ENCODE results near the gene LRSAM1.

LRSAM1 gene

GRCh38 chr9:127519301-127520166 lies 68.2 kb downstream of the LRSAM1 start:
- no peak for DNase-seq

DNA sequence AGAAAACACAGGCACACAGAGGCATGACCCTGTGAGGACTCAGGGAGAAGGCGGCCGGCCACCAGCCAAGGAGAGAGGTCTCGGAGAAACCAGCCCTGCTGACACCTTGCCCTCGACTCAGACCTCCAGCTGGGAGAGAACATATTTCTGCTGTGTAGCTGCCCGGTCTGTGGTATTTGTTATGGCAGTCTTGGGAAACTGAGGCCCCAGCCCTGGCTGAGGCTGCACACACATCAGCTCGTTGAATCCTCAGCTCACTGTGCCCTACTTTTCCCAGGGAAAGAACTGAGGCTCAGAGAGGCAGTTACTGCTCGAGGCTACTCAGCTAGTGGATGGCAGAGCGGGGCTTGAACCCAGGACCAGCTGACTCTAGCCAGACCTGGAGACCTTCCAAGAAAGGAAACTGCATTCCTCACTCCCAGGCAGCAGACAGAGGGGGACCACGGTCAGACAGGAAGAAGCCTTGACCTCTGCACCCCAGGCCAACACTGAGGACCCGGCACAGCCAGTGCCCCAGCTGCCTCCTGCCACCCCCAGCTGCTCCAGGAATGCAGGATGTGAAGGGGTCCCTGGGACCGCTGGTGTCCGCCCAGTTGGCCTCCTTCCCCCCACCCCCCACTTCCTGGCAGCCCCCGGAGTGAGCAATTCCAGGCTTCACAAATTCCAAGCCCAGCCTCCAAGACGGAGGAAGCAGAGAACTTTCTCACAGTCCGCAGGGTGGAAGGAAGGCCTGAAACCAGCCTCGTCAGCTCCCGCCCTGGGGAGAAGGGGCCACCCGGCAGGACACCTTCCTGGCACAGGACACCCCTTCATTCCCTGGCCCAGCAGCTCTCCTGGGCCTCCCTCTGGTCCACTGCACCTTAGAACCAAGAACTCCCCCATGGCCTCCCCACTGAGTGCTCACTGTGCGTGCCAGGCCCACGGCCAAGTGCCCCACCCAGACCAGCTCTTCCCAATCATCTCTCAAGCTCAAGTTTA lies 69.9 kb downstream of the LRSAM1 start:
- DNase-seq = no peak

GRCh38 chr9:127521919-127522304 lies 70.6 kb downstream of the LRSAM1 start:
- no peak for DNase-seq

GRCh38 chr9:127522727-127523126 lies 71.4 kb downstream of the LRSAM1 start:
- no peak for DNase-seq

GRCh38 chr9:127523312-127523851 lies 72.1 kb downstream of the LRSAM1 start:
- DNase-seq = no peak

- no peak for DNase-seq
These were observed 73.1 kb downstream of the LRSAM1 start for GRCh38 chr9:127524373-127524772.

DNA sequence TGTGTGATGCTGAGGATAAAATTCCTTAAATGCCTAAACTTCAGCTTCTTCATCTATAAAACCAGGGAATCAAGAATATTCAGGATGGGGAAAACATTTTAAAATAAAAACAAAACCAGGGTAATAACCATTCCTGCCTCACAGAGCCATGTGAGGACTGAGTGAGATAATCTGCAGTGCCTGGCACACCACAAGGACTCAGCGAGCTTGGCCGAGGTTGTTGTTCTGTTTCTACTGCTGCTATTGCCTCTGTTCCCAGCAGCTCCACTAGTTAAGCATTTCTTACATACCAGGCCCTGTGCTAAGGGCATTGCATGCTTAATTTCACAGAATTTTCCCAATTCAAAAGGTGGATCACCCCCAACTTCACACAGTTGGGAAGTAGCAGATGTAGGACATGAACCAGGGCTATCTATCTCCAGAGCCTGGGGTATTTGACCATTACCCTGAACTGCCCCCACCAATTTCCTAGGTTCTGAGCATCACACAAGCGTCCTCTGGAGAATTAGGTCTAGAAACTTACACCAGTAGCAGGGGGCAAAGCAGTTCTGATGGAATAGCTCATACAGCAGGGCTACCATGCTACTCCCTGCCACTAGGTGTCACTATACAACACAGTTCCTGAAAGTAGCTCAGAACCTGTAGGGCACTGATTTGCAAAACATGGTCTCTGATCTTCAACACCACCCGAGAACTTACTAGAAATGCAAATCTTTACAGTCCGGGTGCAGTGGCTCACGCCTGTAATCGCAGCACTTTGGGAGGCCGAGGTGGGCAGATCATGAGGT lies 74.3 kb downstream of the LRSAM1 start:
- DNase-seq = no peak

- no peak for DNase-seq
These were observed 75.6 kb downstream of the LRSAM1 start for GRCh38 chr9:127526655-127527559.

GRCh38 chr9:127527560-127528268 lies 76.4 kb downstream of the LRSAM1 start:
- DNase-seq = no peak

DNA sequence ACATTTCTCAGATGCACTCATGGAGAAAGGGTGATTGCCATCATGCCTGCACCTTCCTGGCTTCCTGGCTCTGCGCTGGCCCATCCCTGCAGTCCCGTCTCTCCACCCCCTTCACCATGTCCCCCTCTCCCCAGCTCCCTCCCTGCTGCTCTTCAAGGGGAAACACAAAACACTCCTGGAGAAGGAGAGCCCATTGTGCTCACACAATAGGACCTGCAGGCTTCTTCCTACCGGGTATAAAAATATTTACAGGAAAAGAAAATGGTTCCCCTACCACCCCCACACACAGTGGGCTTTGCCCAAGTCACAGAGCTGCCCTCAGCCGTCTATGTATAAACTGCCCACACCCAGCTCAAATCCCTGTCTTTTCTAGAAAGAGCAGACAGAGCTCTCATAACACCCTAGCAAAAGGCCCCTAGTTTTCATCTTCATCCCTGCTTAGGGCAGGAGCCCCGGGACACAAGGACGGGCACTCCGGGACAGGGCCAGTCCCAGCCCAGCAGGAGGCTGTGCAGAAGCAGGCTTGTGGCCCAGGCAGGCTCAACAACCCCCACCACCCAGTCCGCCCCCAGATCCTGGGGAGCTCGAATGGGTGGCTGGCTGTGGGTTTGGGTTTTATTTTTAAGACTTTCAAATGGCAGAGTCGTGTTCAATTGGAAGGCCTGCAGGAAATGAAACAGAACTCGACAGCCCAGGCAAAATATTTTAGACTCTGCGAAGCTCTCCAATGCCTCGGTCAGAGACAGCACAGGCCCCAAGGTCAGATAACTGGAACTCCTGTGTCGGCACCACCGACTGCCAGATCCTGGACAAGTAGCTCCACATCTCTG lies 77.3 kb downstream of the LRSAM1 start:
- no peak for DNase-seq

GRCh38 chr9:127529671-127530070 lies 78.4 kb downstream of the LRSAM1 start:
- DNase-seq = no peak

- DNase-seq = no peak
These were observed 79.1 kb downstream of the LRSAM1 start for GRCh38 chr9:127530206-127530941.

GRCh38 chr9:127531676-127532075 lies 80.4 kb downstream of the LRSAM1 start:
- DNase-seq = no peak

- no peak for DNase-seq
These were observed 83.1 kb downstream of the LRSAM1 start for GRCh38 chr9:127534250-127534906.

- DNase-seq = no peak
These were observed 83.6 kb downstream of the LRSAM1 start for GRCh38 chr9:127534931-127535330.

DNA sequence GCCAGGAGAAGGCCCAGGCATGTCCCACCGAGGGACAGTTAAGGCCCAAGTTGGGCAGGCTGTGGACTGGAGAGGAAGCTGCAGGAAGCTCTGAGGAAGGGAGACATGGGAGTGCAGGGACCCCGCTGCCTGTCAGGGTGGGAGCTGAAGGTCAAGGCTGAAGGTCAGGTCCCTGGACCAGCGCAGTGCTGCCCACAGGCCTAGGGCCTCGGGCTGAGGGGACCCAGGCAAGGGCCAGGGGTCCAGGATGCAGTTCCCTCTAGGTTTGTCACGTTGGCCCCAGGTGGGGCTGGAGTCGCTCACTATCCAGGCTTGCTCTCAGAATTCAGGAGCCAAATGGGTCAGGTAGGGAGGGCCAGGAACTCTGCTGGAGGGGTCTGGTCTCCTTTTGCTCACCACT lies 84.1 kb downstream of the LRSAM1 start:
- no peak for DNase-seq

DNA sequence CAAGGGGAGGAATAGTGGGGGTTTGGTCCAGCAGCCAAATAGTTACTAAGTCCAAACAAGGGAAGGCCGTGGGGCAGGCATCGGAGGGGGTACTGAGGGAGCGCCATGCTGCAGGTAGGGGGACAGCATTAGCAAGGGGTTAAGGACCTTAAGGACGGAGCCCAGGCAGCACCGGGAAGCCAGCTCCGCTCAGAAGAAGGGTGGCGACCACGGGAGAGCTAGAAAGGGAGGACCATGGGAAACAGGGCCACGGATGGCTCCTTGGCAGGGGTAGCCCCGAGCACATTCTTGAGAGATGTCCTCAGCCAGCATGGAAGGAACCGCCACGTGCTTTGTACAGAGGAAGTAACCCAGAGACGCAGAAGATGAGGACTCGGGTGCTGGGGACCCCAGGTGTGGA lies 84.5 kb downstream of the LRSAM1 start:
- DNase-seq = no peak

GRCh38 chr9:127536499-127536898 lies 85.2 kb downstream of the LRSAM1 start:
- DNase-seq = no peak

DNA sequence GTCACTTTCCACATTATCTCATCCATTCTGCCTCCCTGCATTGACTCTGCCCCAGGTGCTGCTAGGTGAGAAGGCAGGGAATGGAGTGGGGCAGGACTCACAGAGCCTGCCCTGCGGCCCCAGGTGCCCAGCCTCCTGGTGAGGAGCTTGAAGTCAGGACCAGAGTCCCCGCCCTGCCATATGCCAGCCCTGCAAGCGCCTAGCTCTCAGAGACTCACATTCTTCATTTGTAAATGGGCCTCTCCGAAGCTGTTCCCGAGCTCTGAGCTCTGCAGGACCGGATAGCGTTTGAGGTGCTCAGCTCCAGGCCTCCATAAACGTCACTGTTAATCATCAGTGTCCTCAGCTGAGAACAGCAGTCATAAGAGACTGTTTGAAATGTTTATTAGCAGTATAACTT lies 85.7 kb downstream of the LRSAM1 start:
- DNase-seq = no peak

Measured in GOT3 (cell line).